ENCODE results near the gene FEM1C. TPM values are rescaled to one million over a fixed set of nuclear protein-coding genes. Genes with fewer than 3 reads are reported as not detected.

FEM1C gene
- 43.1 TPM for total RNA-seq
- long read RNA-seq, full-length matches to known transcripts = 24 of 31 reads
- long read RNA-seq, partial matches to known transcripts = 4 of 31 reads
- long read RNA-seq, other reads (novel, unspliced or antisense) = 3 of 31 reads

- peak; percentile 97 for ATAC-seq
- intact Hi-C loops (cut with micrococcal nuclease) = no loop called here
- DNase-seq = peak; percentile 99
These were observed at the start of gene FEM1C for GRCh38 chr5:115544436-115545350. FEM1C (minus strand) TSS chr5:115544775; CDS start chr5:115543493, 1,282 bp downstream.

- peak; percentile 85 for ATAC-seq
- peak; percentile 57 for DNase-seq
- intact Hi-C loops (cut with micrococcal nuclease) = no loop called here
These were observed 44.5 kb upstream of the FEM1C start for GRCh38 chr5:115589043-115589442.

- DNase-seq (no peak), ATAC-seq (peak; percentile 10)
These were observed 44.1 kb upstream of the FEM1C start for GRCh38 chr5:115588640-115589039.

GRCh38 chr5:115586525-115587146 lies 42.1 kb upstream of the FEM1C start:
- ATAC-seq = peak; percentile 32
- no peak for DNase-seq

More at GRCh38 chr5:115588640-115589039, 44.1 kb upstream of the FEM1C start:
- intact Hi-C loops (cut with micrococcal nuclease) = no loop called here

GRCh38 chr5:115585265-115585664 lies 40.7 kb upstream of the FEM1C start:
- intact Hi-C loops (cut with micrococcal nuclease) = no loop called here
- ATAC-seq = no peak
- DNase-seq = no peak

More at GRCh38 chr5:115586525-115587146, 42.1 kb upstream of the FEM1C start:
- intact Hi-C loops (cut with micrococcal nuclease) = loop anchor here (2.0 kb wide), 1 partner anchor 278 kb away; no protein-coding TSS in a partner anchor

- no peak for DNase-seq
- intact Hi-C loops (cut with micrococcal nuclease) = no loop called here
- ATAC-seq = no peak
These were observed 39.9 kb upstream of the FEM1C start for GRCh38 chr5:115584501-115584900.

- intact Hi-C loops (cut with micrococcal nuclease) = no loop called here
- DNase-seq (no peak), ATAC-seq (peak; percentile 25)
These were observed 38.9 kb upstream of the FEM1C start for GRCh38 chr5:115583474-115583873.

- intact Hi-C loops (cut with micrococcal nuclease) = no loop called here
- no peak for DNase-seq
These were observed 36.4 kb upstream of the FEM1C start for GRCh38 chr5:115580941-115581340.

GRCh38 chr5:115579747-115580173 lies 35.2 kb upstream of the FEM1C start:
- intact Hi-C loops (cut with micrococcal nuclease) = no loop called here
- DNase-seq = no peak
- ATAC-seq = no peak

More at GRCh38 chr5:115580941-115581340, 36.4 kb upstream of the FEM1C start:
- ATAC-seq = no peak

GRCh38 chr5:115579216-115579615 lies 34.6 kb upstream of the FEM1C start:
- DNase-seq (no peak), ATAC-seq (no peak)
- intact Hi-C loops (cut with micrococcal nuclease) = no loop called here

GRCh38 chr5:115578657-115579056 lies 34.1 kb upstream of the FEM1C start:
- no peak for ATAC-seq
- intact Hi-C loops (cut with micrococcal nuclease) = no loop called here
- DNase-seq = no peak

GRCh38 chr5:115577741-115578140 lies 33.2 kb upstream of the FEM1C start:
- DNase-seq = no peak
- no peak for ATAC-seq
- intact Hi-C loops (cut with micrococcal nuclease) = no loop called here

- ATAC-seq (no peak), DNase-seq (no peak)
- intact Hi-C loops (cut with micrococcal nuclease) = no loop called here
These were observed 32.8 kb upstream of the FEM1C start for GRCh38 chr5:115577329-115577728.

GRCh38 chr5:115575167-115576070 lies 30.8 kb upstream of the FEM1C start:
- no peak for DNase-seq
- intact Hi-C loops (cut with micrococcal nuclease) = no loop called here
- ATAC-seq = no peak

GRCh38 chr5:115573133-115573532 lies 28.6 kb upstream of the FEM1C start:
- no peak for ATAC-seq
- no peak for DNase-seq
- intact Hi-C loops (cut with micrococcal nuclease) = loop anchor here (5.0 kb wide), 1 partner anchor 196 kb away; no protein-coding TSS in a partner anchor

GRCh38 chr5:115571441-115571878 lies 26.9 kb upstream of the FEM1C start:
- no peak for DNase-seq
- ATAC-seq = peak; percentile 80
- intact Hi-C loops (cut with micrococcal nuclease) = loop anchor here (5.0 kb wide), 1 partner anchor 194 kb away; no protein-coding TSS in a partner anchor

GRCh38 chr5:115568668-115569067 lies 24.1 kb upstream of the FEM1C start:
- intact Hi-C loops (cut with micrococcal nuclease) = no loop called here
- ATAC-seq (no peak), DNase-seq (no peak)

- ATAC-seq = peak; percentile 63
- no peak for DNase-seq
- intact Hi-C loops (cut with micrococcal nuclease) = no loop called here
These were observed 20.7 kb upstream of the FEM1C start for GRCh38 chr5:115565233-115565632.

GRCh38 chr5:115561176-115561575 lies 16.6 kb upstream of the FEM1C start:
- no peak for DNase-seq
- intact Hi-C loops (cut with micrococcal nuclease) = no loop called here
- no peak for ATAC-seq
